ENCODE data around the gene OPTN. TPM values are rescaled to one million over a fixed set of nuclear protein-coding genes. Genes with fewer than 3 reads are reported as not detected.

Gene OPTN
- total and polyA plus RNA-seq, 2 of the 8 experiments (the other 6 are each of a cell fraction or from before 2014, with no cell fraction given) = 4.8 to 20.1 TPM

DNA sequence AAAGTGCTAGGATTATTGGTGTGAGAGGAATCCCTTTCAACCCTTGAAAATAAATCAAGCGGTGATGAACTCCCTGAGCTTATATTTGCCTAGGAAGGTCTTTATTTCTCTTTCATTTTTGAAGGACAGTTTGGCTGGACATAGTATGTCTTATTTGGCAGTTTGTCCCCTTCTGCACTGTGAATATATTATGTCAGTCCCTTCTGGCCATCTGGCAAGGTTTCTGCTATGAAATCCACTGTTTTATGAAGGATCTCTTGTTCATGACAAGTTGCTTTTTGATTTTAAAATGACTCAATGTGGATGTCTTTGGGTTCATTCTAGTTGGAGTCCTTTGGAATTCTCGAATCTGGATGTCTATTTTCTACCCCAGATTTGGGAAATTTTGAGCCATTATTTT lies 39.7 kb downstream of the OPTN start (continued):
- TF ChIP-seq POLR2A (IDR thresholded peaks at IDR 0.05; ENCODE audit: control extremely low read depth in 1 of 2, low read depth in 2 of 2, low read length in 2 of 2) (no peak), HDAC6 (IDR thresholded peaks at IDR 0.05; ENCODE audit: low read depth, low read length) (no peak), KDM1A (IDR thresholded peaks at IDR 0.05; ENCODE audit: borderline replicate concordance, low read length) (no peak)

Data from H1 (cell line).